Mesenchymal stem cell (in vitro differentiated cells and primary cell): ENCODE data around the gene TIAM1.

Experiments
- DNase-seq: peaks from one replicate; pipeline ENCODE4 v3.0.0-alpha.2; 2013
- H2AFZ ChIP-seq: one replicate; pipeline ENCODE4 v1.6.1; 2013; ENCODE audit warnings: low read depth, mild to moderate bottlenecking, control low read depth, inconsistent platforms, low read length, moderate library complexity
- H2AK5ac ChIP-seq: 2 replicates; pipeline ENCODE4 v1.6.1; 2013; ENCODE audit warnings: low read length, moderate library complexity, mild to moderate bottlenecking, inconsistent platforms; ENCODE audit not compliant: severe bottlenecking
- H2BK120ac ChIP-seq: one replicate; pipeline ENCODE4 v1.6.1; 2013; ENCODE audit warnings: low read depth, mild to moderate bottlenecking, inconsistent platforms, low read length, moderate library complexity
- H2BK12ac ChIP-seq, 2 experiments: one replicate each; pipeline ENCODE4 v1.6.1; 2013; ENCODE audit warnings: inconsistent platforms in 2 of 2, low read length in 2 of 2, mild to moderate bottlenecking in 2 of 2, moderate library complexity in 2 of 2, control low read depth in 1 of 2
- H2BK15ac ChIP-seq: one replicate; pipeline ENCODE4 v1.6.1; 2013; ENCODE audit warnings: mild to moderate bottlenecking, low read depth, inconsistent platforms; ENCODE audit not compliant: poor library complexity, severe bottlenecking
- H2BK5ac ChIP-seq: 2 replicates; pipeline ENCODE4 v1.6.1; 2013; ENCODE audit warnings: low read depth, mild to moderate bottlenecking, low read length, control low read depth, inconsistent platforms; ENCODE audit not compliant: poor library complexity, severe bottlenecking
- H3K14ac ChIP-seq, 2 experiments: one replicate each; pipeline ENCODE4 v1.6.1; 2013; ENCODE audit warnings: inconsistent platforms in 2 of 2, low read length in 2 of 2, control low read depth in 1 of 2, mild to moderate bottlenecking in 1 of 2, moderate library complexity in 1 of 2
- H3K18ac ChIP-seq, 2 experiments: one replicate each; pipeline ENCODE4 v1.6.1; 2013; ENCODE audit warnings: inconsistent platforms in 2 of 2, low read length in 2 of 2, control low read depth in 1 of 2, low read depth in 1 of 2, mild to moderate bottlenecking in 1 of 2
- H3K23ac ChIP-seq, 2 experiments: one replicate each; pipeline ENCODE4 v1.6.1; 2013; ENCODE audit warnings: inconsistent platforms in 2 of 2, low read length in 2 of 2, mild to moderate bottlenecking in 2 of 2, moderate library complexity in 2 of 2, control low read depth in 1 of 2
- H3K27ac ChIP-seq: 2 replicates; pipeline ENCODE4 v1.5.1; 2013; ENCODE audit warnings: mild to moderate bottlenecking, moderate library complexity, low read length, control low read depth, inconsistent platforms; ENCODE audit not compliant: poor library complexity, severe bottlenecking
- H3K27me3 ChIP-seq, 2 experiments: 2 replicates each; pipeline versions ENCODE4 v1.6.1 to v1.7.0; 2013; ENCODE audit warnings: low read length in 2 of 2, mild to moderate bottlenecking in 2 of 2, moderate library complexity in 2 of 2, control low read depth in 1 of 2, inconsistent platforms in 1 of 2; ENCODE audit not compliant: control insufficient read depth in 1 of 2, insufficient read depth in 1 of 2
- H3K36me3 ChIP-seq, 2 experiments: 2 replicates each; pipeline versions ENCODE4 v1.6.1 to v1.7.0; 2013; ENCODE audit warnings: low read length in 2 of 2, control low read depth in 1 of 2, inconsistent platforms in 1 of 2, low read depth in 1 of 2, mild to moderate bottlenecking in 1 of 2; ENCODE audit not compliant: insufficient read depth in 2 of 2, control insufficient read depth in 1 of 2
- H3K4ac ChIP-seq, 2 experiments: one replicate each; pipeline ENCODE4 v1.6.1; 2013; ENCODE audit warnings: inconsistent platforms in 2 of 2, low read length in 2 of 2, mild to moderate bottlenecking in 2 of 2, moderate library complexity in 2 of 2, control low read depth in 1 of 2, low read depth in 1 of 2
- H3K4me1 ChIP-seq: 2 replicates; pipeline ENCODE4 v1.6.1; 2013; ENCODE audit warnings: low read depth, low read length, control low read depth; ENCODE audit not compliant: control insufficient read depth, insufficient read depth
- H3K4me2 ChIP-seq: 2 replicates; pipeline ENCODE4 v1.6.1; 2013; ENCODE audit warnings: low read length, mild to moderate bottlenecking, inconsistent platforms; ENCODE audit not compliant: poor library complexity, severe bottlenecking
- H3K4me3 ChIP-seq, 2 experiments: 2 replicates each; pipeline versions ENCODE4 v1.5.1 to v1.7.0; 2013; ENCODE audit warnings: low read length in 2 of 2, mild to moderate bottlenecking in 2 of 2, control low read depth in 1 of 2, low read depth in 1 of 2; ENCODE audit not compliant: insufficient read depth in 1 of 2
- H3K79me1 ChIP-seq: replicated peaks from 2 replicates; pipeline ENCODE4 v1.6.1; 2013; ENCODE audit warnings: mild to moderate bottlenecking, control low read depth, low read length, inconsistent platforms; ENCODE audit not compliant: poor library complexity, severe bottlenecking
- H3K9ac ChIP-seq: 2 replicates; pipeline ENCODE4 v1.7.0; 2013; ENCODE audit warnings: mild to moderate bottlenecking, low read length, moderate library complexity
- H3K9me3 ChIP-seq: 2 replicates; pipeline ENCODE4 v1.7.0; 2013; ENCODE audit warnings: mild to moderate bottlenecking, low read length; ENCODE audit not compliant: control insufficient read depth
- H4K8ac ChIP-seq: one replicate; pipeline ENCODE4 v1.6.1; 2013; ENCODE audit warnings: inconsistent platforms, mild to moderate bottlenecking, low read length, moderate library complexity
- H4K91ac ChIP-seq: one replicate; pipeline ENCODE4 v1.6.1; 2013; ENCODE audit warnings: mild to moderate bottlenecking, low read length, inconsistent platforms
- WGBS: methylation state at CpG from one replicate; pipeline ENCODE4 v1.1.7; 2013; ENCODE audit warnings: mixed read lengths; 5-methylcytosine and 5-hydroxymethylcytosine counted together

TIAM1 gene

GRCh38 chr21:31161157-31161556 lies 182.9 kb downstream of the TIAM1 start:
- Histone ChIP-seq H3K4me2 (peak overlapping the region; percentile 43), H3K18ac (peak overlapping the region; percentile 78 to 80), H4K8ac (peak overlapping the region; percentile 66), H3K9me3 (peaks cover 16% of the 10 kb centered on the region), H2BK120ac (no peak overlapping the region), H3K36me3 (peaks cover 3 to 7% of the 10 kb centered on the region in 2 experiments), H2BK5ac (no peak overlapping the region), H3K27me3 (no peaks in the 10 kb centered on the region), H3K4ac (no peak overlapping the region), H3K23ac (no peak overlapping the region), H4K91ac (peak overlapping the region; percentile 69), H3K9ac (peak overlapping the region; percentile 4), H3K27ac (no peak overlapping the region), H2AK5ac (no peak overlapping the region), H3K4me1 (peaks cover 5% of the 10 kb centered on the region), H3K79me1 (peaks cover 2% of the 10 kb centered on the region), H3K4me3 (no peak overlapping the region), H2BK15ac (no peak overlapping the region), H2AFZ (peak overlapping the region; percentile 74), H3K14ac (no peak overlapping the region), H2BK12ac (peak overlapping the region; percentile 49 to 59)
- 4% methylated on average over 5 of the region's 5 CpGs for WGBS
- peak; percentile 69 for DNase-seq

- Histone ChIP-seq H2BK120ac (peak overlapping the region; percentile 27), H3K27ac (no peak overlapping the region), H2BK12ac (no peak overlapping the region), H3K4me3 (no peak overlapping the region), H3K9ac (no peak overlapping the region), H3K4me2 (no peak overlapping the region), H3K36me3 (peaks cover under 1 to 10% of the 10 kb centered on the region in 2 experiments), H3K18ac (peak overlapping the region; percentile 18 to 48), H3K9me3 (peaks cover 21% of the 10 kb centered on the region), H3K79me1 (peaks cover 2% of the 10 kb centered on the region), H2AK5ac (no peak overlapping the region), H3K4me1 (peaks cover 5% of the 10 kb centered on the region), H2BK15ac (no peak overlapping the region), H2BK5ac (no peak overlapping the region), H3K4ac (peak overlapping the region in 1 of 2 experiments; percentile 13), H4K91ac (no peak overlapping the region), H3K27me3 (no peaks in the 10 kb centered on the region), H3K23ac (no peak overlapping the region), H2AFZ (no peak overlapping the region), H4K8ac (no peak overlapping the region), H3K14ac (no peak overlapping the region)
- 24% methylated on average over 5 of the region's 5 CpGs for WGBS
- no peak for DNase-seq
Observed at GRCh38 chr21:31159808-31160207, 184.3 kb downstream of the TIAM1 start.

DNA sequence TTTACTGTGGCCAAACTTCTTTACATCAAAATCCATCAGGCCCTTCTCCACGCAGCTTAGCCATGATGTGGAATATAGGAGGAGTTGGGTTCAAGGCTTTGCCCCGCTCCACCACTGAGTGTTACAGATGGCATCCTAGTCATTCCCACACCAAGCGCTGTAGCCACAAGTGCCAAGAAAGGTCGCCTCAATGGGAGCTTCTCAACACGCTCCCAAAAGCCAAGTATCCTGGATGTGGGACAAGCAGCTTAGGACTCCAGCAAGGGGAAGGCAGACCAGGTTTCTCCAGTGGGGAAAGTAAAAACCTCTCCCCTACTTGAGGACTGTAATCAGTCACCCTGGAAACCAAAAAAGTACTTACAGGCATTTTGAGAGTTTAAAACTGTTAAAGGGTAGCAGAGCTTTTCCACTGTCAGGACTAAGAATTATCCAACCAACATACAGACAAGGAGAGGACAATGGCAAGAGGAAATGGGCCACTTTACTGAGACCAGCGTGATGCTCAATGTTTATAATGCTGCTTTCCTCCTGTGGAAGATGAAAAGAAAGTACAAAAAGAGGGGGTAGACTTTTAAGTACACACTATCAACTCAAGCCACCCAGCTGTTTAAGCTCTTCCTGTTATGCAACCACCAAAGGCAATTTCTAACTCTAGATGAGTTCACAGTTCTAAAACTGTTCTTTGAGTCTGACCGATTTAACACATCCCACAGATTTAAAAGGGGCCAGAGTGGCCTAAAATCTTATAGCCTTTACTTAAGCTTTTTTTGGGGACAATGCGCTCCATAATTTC lies 185.1 kb downstream of the TIAM1 start:
- Histone ChIP-seq H2BK120ac (peak overlapping the region; percentile 50), H3K23ac (no peak overlapping the region), H2AK5ac (no peak overlapping the region), H3K36me3 (peaks cover 0 to 17% of the 10 kb centered on the region in 2 experiments), H3K27me3 (no peaks in the 10 kb centered on the region), H3K4ac (peak overlapping the region; percentile 2 to 20), H2BK5ac (no peak overlapping the region), H3K4me2 (no peak overlapping the region), H3K14ac (no peak overlapping the region), H3K79me1 (peaks cover 2% of the 10 kb centered on the region), H3K4me1 (peaks cover 5% of the 10 kb centered on the region), H3K18ac (peak overlapping the region; percentile 14 to 97), H2BK12ac (peak overlapping the region in 1 of 2 experiments; percentile 4), H3K4me3 (no peak overlapping the region), H3K27ac (no peak overlapping the region), H2AFZ (no peak overlapping the region), H2BK15ac (no peak overlapping the region), H3K9ac (no peak overlapping the region), H4K91ac (peak overlapping the region; percentile 71), H4K8ac (peak overlapping the region; percentile 54), H3K9me3 (peaks cover 21% of the 10 kb centered on the region)
- WGBS, result 62% methylated on average over 7 of the region's 8 CpGs
- peak; percentile 77 for DNase-seq

DNA sequence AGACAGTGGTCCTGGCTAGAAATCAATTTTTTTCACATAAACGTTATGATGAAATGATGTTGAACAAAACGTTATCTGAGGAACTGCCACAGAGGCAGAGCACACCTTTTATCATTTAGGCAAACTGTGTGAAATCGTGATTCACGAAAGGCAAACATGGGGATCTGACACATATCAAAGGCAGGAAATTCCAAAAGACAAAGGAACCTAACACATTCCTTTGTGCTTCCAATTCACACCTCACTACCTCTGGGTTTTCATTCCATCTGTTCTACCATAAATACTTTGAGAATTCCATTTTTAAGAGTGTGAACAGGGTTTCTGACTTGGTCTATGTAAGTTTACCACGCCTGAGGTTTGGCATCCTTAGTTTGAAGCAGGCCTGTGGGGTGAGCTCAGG lies 186.3 kb downstream of the TIAM1 start:
- Histone ChIP-seq H3K27ac (no peak overlapping the region), H2BK5ac (no peak overlapping the region), H3K18ac (peak overlapping the region; percentile 30 to 45), H3K79me1 (peaks cover 2% of the 10 kb centered on the region), H3K36me3 (peaks cover 0 to 24% of the 10 kb centered on the region in 2 experiments), H3K9ac (no peak overlapping the region), H2AFZ (no peak overlapping the region), H4K91ac (peak overlapping the region; percentile 72), H3K4me1 (peaks cover 5% of the 10 kb centered on the region), H2BK120ac (no peak overlapping the region), H3K4ac (peak overlapping the region; percentile 69 to 91), H3K9me3 (peaks cover 21% of the 10 kb centered on the region), H3K4me2 (no peak overlapping the region), H3K23ac (no peak overlapping the region), H4K8ac (no peak overlapping the region), H3K27me3 (no peaks in the 10 kb centered on the region), H3K14ac (no peak overlapping the region), H2BK12ac (peak overlapping the region; percentile 58 to 59), H3K4me3 (no peak overlapping the region), H2BK15ac (no peak overlapping the region), H2AK5ac (no peak overlapping the region)
- WGBS, result 62% methylated on average over 5 of the region's 5 CpGs
- DNase-seq, result no peak
